Urothelium cell line (cell line): ENCODE results near the gene MLLT6.

Experiments used
- DNase-seq: peaks from one replicate; pipeline ENCODE4 v3.0.0; 2011; ENCODE audit warnings: low spot score, mixed read lengths
- FAIRE-seq: peaks from 2 replicates; lab custom pipeline; 2011; peaks lifted over from hg19 to GRCh38; lab: Jason Lieb, UNC

MLLT6 gene

DNA sequence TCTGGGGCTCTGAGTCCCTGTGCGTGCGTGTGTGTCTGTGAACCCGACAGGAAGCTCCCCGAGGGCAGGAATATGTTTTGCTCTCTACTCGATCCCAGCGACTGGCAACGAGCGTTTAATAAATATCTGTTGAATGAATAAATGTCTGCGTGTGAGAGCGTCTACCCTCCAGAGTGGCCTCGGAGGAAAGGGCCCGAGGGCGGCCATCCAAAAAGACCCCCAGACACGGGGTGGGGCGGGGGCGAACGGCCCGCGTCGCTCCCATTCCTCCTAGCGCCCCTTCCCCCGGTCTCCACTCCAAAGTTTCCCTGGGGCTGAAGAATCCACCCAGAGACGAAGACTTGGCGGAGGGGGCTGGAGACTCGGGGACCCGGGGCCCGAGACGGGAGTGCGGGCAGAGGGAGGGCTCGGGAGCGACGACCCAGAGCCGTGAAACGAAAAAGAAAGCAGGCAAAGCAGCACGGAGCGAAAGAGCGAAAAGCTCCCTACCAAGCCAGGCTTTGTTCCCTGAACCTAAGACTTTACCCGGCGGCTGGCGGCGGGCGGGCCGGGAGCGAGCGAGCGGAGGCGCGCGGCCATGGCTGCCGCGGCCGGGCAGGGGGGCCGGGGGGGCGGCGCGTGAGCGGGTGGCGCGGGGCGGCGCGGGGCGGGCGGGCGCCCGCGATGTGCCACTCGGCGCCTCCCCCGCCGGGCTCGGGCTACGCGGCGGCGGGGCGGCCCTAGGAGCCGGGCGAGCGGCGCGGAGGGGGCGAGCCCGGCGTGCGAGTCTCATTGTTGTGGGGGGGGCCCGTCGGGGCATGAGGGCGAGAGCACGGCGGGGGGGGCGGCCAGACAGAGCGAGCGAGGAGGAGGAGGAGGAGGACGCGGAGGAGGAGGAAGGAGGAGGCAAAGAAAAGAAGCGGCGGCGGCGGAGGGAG is at the start of gene MLLT6:
Gene MLLT6 (plus strand): TSS at position 668 of the 917 bp plus-strand sequence. CDS start 360 bp downstream, outside the sequence.
- peak; percentile 92 for DNase-seq
- no peak for FAIRE-seq

GRCh38 chr17:38656959-38657823 is 47.9 kb upstream of the MLLT6 start:
- DNase-seq, result peak; percentile 4
- no peak for FAIRE-seq

DNA sequence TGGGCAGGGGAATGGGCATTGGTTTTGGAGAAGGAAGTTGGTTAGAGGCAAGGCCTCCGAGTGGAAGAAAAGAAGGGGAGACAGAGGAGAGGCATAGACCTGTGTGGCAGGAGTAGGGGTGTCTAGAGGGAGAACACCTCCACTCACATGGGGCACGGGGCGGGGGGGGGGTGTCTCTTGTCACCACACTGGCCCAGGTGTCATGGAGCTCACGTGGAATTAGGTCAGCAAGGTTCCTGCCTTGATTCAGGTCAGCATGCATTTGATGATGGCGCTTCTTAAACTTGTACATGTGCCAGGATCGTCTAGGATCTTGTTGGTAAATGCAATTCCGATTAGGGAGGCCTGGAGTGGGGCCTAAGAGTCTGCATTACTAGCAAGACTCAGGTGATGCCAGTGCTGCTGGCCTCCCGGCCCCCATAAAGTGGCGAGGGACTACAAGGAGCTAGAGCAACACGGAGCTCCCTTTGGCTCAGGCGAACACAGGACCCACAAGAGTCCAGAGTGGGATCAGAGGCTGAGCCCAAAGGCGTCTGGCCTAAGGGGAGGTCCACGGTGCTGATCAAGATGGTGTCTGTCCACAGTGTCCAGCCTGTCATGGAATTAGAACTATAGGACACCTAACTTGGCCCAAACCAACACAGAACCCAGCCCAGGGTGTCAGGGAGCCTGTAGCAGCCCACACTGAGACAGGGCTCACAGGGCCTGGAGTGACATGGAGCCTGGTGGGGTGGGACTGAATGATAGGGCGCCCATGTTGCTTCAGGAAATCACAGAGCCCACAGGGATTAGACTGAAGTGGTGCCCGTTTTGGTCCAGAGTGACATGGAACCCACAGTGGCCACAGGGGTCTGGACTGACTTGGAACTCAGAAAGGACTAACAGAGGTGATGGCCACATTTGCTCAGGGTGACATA is 47.0 kb upstream of the MLLT6 start:
- peak; percentile 2 for DNase-seq
- no peak for FAIRE-seq

GRCh38 chr17:38658741-38659345 is 46.2 kb upstream of the MLLT6 start:
- no peak for FAIRE-seq
- peak; percentile 4 for DNase-seq

GRCh38 chr17:38659415-38659814 is 45.7 kb upstream of the MLLT6 start:
- no peak for FAIRE-seq
- DNase-seq, result no peak

DNA sequence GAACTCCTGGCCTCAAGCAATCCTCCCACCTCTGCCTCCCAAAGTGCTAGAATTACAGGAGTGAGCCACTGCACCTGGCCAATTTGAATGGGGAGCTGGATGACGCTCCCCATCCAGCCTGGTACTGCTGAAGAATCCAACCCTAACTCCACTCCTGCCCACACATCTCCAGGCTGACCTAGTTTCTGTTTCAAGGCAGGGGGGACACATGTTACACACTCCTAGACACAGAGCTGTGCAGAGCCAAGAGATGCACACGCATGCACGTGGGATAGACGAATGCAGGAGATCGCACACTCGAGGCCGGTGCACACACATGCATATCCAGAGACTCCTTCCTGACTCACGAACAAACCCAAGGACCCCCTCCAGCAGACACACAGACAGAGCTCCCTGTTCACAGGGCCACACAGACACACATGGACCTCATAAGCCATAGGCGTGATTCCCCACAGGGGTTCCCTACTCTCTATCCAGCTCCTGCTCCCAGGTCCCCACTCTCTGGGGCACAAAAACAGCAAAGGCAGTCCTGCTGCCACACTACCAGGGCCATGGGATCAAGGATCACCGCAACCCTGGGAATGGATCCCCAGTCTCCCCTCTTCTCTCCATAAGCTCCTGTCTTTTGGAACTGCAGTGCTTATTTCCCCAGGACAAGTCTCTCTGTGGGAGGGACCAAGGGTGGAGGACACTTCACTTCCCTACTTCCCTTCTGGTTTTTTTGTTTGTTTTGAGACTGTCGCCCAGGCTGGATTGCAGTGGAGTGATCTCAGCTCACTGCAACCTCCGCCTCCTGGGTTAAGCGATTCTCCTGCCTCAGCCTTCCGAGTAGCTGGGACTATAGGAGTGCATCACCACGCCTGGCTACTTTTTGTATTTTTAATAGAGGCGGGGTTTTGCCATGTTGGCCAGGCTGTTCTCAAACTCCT is 44.7 kb upstream of the MLLT6 start:
- FAIRE-seq (no peak), DNase-seq (peak; percentile 3)

- peak; percentile 88 for DNase-seq
- FAIRE-seq, result no peak
Observed at GRCh38 chr17:38663125-38663751, 41.8 kb upstream of the MLLT6 start.

GRCh38 chr17:38663964-38664644 is 41.0 kb upstream of the MLLT6 start:
- DNase-seq (no peak), FAIRE-seq (no peak)

DNA sequence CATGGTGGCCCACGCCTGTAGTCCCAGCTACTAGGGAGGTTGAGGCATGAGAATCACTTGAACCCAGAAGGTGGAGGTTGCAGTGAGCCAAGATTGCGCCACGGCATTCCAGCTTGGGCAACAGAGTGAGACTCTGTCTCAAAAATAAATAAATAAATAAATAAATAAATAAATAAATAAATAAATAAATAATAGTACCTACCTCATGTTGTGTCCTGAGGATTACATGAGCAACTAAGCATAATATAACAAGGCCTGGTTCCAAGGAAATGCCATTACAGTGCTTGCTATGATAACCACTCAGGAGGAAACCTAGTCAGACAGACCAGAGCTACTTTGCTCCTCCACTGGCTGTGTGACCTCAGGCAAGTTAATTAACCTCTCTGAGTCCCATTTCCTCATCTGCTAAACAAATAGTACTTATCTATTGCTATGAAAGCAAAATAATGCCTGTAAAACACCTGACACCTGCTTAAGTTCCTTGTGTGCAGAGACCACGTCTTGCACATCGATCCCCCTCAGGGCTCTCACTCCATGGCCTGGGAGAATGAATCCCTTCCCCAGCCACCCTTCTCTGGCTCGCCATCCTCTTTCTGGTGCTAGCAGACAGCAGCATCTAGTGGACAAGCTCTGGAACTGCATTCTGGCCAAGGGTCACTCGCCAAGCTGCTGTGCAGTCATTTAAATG is 37.8 kb upstream of the MLLT6 start:
- FAIRE-seq (no peak), DNase-seq (peak; percentile 84)

GRCh38 chr17:38667787-38668122 is 37.3 kb upstream of the MLLT6 start:
- FAIRE-seq (no peak), DNase-seq (no peak)

GRCh38 chr17:38669520-38669919 is 35.6 kb upstream of the MLLT6 start:
- no peak for DNase-seq
- FAIRE-seq, result no peak

DNA sequence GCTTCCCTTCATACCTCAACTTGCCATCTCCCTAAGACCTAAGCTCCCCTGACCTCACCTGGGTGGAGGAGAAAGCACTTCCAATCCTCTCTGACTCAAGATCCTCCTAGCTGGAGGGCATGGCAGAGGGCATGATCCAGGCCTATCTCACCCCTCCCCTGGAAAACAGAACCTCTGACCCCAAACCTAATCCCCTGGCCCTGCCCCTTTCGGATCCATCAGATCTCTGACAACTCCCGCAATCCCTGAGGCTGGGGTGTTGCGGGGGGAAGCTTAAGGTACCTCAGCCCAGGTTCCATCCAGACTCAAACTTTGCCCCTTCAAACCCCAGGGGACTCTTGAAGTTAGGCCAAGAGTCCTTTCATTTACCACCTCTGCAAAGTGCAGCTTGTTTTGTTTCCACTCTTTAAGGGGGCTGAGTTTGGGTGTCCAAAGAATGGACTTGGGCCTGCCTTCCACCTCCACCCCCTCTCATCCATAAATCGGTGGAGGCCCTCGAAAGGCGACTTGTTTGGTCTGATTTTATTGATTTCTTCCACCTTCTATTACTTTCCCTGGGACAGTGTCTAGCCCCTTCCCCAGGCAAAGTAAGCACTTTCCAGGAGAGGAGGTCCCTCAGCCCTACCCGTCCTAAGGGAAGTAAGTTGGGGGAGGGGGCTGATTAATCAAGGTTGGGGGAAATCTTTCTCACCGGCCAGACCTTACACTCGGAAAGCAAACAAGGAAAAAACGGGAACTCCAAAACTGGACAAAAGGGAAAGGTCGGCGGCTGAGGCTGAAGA is 32.9 kb upstream of the MLLT6 start:
- no peak for FAIRE-seq
- DNase-seq, result no peak

GRCh38 chr17:38672788-38673706 is 32.0 kb upstream of the MLLT6 start:
- DNase-seq (no peak), FAIRE-seq (no peak)

- no peak for FAIRE-seq
- DNase-seq, result no peak
Observed at GRCh38 chr17:38673707-38674013, 31.4 kb upstream of the MLLT6 start.

- DNase-seq, result no peak
- no peak for FAIRE-seq
Observed at GRCh38 chr17:38674014-38674748, 30.9 kb upstream of the MLLT6 start.
